Upper lobe of left lung (tissue), 6 donors: Measurements from ENCODE around the gene MAGEA9B. TPM values are rescaled to one million over a fixed set of nuclear protein-coding genes. Genes with fewer than 3 reads are reported as not detected.
"Not testable (repeated sequence)": the region's sequence is repeated elsewhere in the genome, so short reads cannot be mapped to it uniquely, and the experiment has no call there.

Experiments used
- ATAC-seq, 2 donors: fragments of 200-7000 bp; cut with Tn5 transposase; one replicate each; pipeline ENCODE4 v1.9.1; 2022; ENCODE audit warnings: mild to moderate bottlenecking in 2 of 2, moderate library complexity in 2 of 2; ENCODE audit not compliant: low FRiP score in 2 of 2
- DNase-seq, 2 donors: peaks; one replicate each; pipeline ENCODE4 v3.0.0-alpha.2; 2019 to 2020
- H3K27ac ChIP-seq, 4 donors: fragments of 200-600 bp; sonication (generic); one replicate each; pipeline ENCODE4 v1.5.1; 2016 to 2019
- H3K27me3 ChIP-seq, 4 donors: fragments of 200-600 bp; sonication (generic); one replicate each; pipeline ENCODE4 v1.5.1; 2017 to 2019
- H3K36me3 ChIP-seq, 4 donors: fragments of 200-600 bp; sonication (generic); one replicate each; pipeline ENCODE4 v1.5.1; 2016 to 2019
- H3K4me1 ChIP-seq, 4 donors: fragments of 200-600 bp; sonication (generic); one replicate each; pipeline ENCODE4 v1.5.1; 2018 to 2019
- H3K4me3 ChIP-seq, 4 donors: fragments of 200-600 bp; sonication (generic); one replicate each; pipeline ENCODE4 v1.5.1; 2017 to 2019; ENCODE audit warnings: mild to moderate bottlenecking in 2 of 4, moderate library complexity in 1 of 4
- H3K9me3 ChIP-seq, 4 donors: fragments of 200-600 bp; sonication (generic); one replicate each; pipeline ENCODE4 v1.5.1; 2018 to 2019
- EP300 ChIP-seq, 4 donors: sonication (generic); formaldehyde crosslinking; IDR thresholded peaks; one replicate each; pipeline ENCODE4 v1.5.1; 2017; ENCODE audit warnings: antibody characterized with exemption in 4 of 4, control low read depth in 2 of 4
- POLR2A ChIP-seq, 4 donors: fragments of 450-650 bp; IDR thresholded peaks; one replicate each; pipeline ENCODE4 v1.5.1; 2016 to 2017; ENCODE audit warnings: antibody characterized with exemption in 4 of 4, mild to moderate bottlenecking in 2 of 4
- POLR2AphosphoS5 ChIP-seq, 2 donors: sonication (generic); formaldehyde crosslinking; IDR thresholded peaks; one replicate each; pipeline ENCODE4 v1.5.1; 2017; ENCODE audit warnings: antibody characterized with exemption in 2 of 2
- WGBS, 2 donors: methylation state at CpG; one replicate each; pipeline ENCODE4 v1.1.5; 2017 to 2018; 5-methylcytosine and 5-hydroxymethylcytosine counted together
- total RNA-seq, 6 donors: library from RNA; depleted of rRNA in 4 of 6; stranded (reverse); fragments of >200 nt in 4 of 6; gene quantifications; one replicate each; pipeline versions ENCODE4 v1.1.0 to v1.2.1, GENCODE V29; 2016 to 2021
- TF ChIP-seq, protein P1 (sequence below), 6 experiments: fragments of 450-650 bp in 4 of 6; fragments of 200-600 bp in 2 of 6; sonication (generic) in 2 of 6; IDR thresholded peaks; one replicate each; pipeline ENCODE4 v1.5.1; 2016 to 2019; ENCODE audit warnings: antibody characterized with exemption in 6 of 6
- donor health status: DM: no; HTN: no; CAD: no; lungs with moderate emphysema.
- donor health status: DM: no; HTN: yes; CAD: no; lungs with severe emphysema.

MAGEA9B gene
- total RNA-seq, 6 donors from 2014 or later: not detected

DNA sequence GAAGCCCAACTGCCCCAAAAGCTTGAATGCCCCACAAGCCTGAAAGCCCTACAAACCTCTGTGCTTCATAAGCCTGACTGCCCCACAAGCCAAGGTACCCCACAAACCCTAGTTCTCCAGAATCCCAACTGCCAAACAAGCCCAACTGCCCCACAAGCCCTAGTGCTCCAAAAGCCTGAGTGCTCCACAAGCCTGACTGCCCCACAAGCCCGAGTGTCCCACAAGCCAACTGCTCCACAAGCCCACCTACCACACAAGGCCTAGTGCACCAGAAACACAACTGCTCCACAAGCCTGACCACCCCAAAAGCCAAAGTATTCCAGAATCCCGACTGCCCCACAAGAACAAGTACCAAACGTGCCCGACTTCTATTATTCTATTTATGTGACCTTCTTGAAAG lies 23.9 kb downstream of the MAGEA9B start:
- no peak for DNase-seq
- Histone ChIP-seq H3K36me3 (no peaks in the 10 kb centered on the region), H3K4me3 (no peak overlapping the region), H3K27ac (no peak overlapping the region), H3K4me1 (no peaks in the 10 kb centered on the region), H3K9me3 (no peaks in the 10 kb centered on the region), H3K27me3 (no peaks in the 10 kb centered on the region)
- ATAC-seq: no peak
- no peak for TF ChIP-seq POLR2A (IDR thresholded peaks at IDR 0.05)
- TF ChIP-seq EP300 (IDR thresholded peaks at IDR 0.05): no peak
- TF ChIP-seq, protein P1, sequence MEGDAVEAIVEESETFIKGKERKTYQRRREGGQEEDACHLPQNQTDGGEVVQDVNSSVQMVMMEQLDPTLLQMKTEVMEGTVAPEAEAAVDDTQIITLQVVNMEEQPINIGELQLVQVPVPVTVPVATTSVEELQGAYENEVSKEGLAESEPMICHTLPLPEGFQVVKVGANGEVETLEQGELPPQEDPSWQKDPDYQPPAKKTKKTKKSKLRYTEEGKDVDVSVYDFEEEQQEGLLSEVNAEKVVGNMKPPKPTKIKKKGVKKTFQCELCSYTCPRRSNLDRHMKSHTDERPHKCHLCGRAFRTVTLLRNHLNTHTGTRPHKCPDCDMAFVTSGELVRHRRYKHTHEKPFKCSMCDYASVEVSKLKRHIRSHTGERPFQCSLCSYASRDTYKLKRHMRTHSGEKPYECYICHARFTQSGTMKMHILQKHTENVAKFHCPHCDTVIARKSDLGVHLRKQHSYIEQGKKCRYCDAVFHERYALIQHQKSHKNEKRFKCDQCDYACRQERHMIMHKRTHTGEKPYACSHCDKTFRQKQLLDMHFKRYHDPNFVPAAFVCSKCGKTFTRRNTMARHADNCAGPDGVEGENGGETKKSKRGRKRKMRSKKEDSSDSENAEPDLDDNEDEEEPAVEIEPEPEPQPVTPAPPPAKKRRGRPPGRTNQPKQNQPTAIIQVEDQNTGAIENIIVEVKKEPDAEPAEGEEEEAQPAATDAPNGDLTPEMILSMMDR (IDR thresholded peaks at IDR 0.05): no peak
- TF ChIP-seq POLR2AphosphoS5 (IDR thresholded peaks at IDR 0.05): no peak
- WGBS, 2 donors: 86 to 94% methylated on average over 3 to 4 of the region's 4 CpGs

DNA sequence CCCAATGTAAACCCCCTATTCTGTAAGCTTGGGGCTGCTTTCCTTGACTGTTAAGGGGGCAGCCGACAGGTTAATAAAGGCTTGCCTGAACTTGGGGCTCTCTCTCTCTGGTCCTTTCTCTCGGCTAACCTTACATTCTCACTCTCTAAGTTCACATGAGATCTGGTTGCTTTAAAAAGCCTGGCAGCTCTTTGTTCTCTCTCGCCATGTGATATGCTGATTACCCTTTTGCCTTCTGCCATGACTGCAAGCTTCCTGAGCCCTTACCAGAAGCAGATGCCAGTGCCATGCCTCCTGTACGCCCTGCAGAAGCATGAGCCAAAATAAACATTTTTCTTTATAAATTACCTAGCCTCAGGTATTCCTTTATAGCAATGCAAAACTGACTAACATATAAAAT lies 32.0 kb downstream of the MAGEA9B start:
- WGBS, 2 donors: no CpG with 5 or more reads among the region's 4 CpGs
- not testable (repeated sequence) for DNase-seq

DNA sequence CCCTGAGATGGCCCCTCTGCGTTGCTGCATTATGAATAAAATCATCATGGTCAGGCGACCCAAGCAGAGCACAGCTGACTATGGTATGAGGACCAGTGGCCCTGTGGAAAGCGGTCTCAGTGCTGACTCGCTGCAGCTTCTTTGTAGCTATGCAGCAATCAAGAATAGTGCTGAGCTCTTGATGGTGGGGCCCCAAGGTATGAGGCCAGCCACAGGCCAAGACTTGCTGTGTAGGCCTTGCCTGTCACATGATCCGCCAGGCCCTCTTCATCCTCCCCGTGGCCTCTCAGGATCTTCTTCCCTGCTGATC lies 35.4 kb downstream of the MAGEA9B start:
- WGBS, 2 donors: 92% methylated on average over 2 of the region's 6 CpGs; no CpG with 5 or more reads in 1 of the 2 donors
- DNase-seq, H3K27me3 ChIP-seq, H3K4me3 ChIP-seq, ATAC-seq, H3K4me1 ChIP-seq, H3K27ac ChIP-seq, H3K36me3 ChIP-seq, H3K9me3 ChIP-seq: not testable (repeated sequence)

More for the DNA sequence above, 32.0 kb downstream of the MAGEA9B start:
- not testable (repeated sequence) for H3K27me3 ChIP-seq, ATAC-seq, H3K9me3 ChIP-seq, H3K4me1 ChIP-seq, H3K27ac ChIP-seq, H3K4me3 ChIP-seq, H3K36me3 ChIP-seq

DNA sequence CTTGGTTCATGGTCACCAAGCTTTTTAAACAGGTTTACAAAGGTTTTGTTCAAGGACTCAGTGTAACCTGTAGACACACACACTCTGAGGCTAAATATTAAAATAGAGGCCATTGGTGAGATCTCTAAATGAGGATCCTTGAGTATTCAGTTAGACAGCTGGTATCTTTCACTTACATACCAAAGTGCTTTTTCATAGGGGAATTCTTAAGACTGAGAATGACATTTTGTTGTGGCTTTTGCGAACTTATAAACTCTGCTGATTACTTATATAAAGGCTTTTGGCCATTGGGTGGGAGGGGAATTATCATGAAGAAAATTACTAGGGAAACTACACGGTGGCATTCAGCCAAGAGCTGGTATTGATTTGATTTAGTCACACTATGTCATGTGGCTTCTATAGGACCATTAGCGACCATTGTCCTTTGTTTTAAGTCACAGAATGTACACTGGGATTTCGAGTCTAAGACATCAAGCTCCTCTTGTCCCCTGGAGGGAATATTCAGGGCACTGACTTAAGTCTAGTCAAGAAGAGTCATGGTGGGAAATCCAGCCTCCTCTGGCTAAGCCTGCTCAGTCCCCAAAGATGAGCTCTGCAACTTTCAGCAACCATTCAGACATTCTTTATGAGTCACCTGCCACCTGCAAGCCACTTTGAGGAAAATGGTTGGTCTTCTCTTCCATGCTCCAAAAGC lies 35.9 kb downstream of the MAGEA9B start:
- DNase-seq, H3K4me3 ChIP-seq: not testable (repeated sequence)

DNA sequence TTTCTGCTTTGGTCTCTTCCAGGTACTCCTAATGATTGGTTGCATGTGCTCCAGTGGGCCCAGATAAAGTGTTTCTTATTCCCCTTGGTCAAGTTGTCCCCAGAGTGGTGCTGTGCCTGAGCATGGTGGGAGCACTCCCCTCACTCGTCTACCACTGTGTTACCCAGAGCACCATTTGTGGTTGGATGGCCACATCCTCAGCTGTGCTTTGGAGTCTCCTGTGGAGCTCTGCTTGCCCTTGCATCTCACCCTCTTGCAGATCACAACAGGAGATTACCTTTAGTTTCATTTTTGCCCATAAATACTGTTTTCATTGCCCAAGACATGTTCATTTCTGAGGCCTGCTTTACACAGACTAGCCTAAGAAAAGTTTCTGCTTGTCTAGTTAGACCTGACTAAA lies 36.8 kb downstream of the MAGEA9B start:
- DNase-seq: not testable (repeated sequence)

More for the DNA sequence above, 35.9 kb downstream of the MAGEA9B start:
- H3K27me3 ChIP-seq, ATAC-seq, H3K27ac ChIP-seq, H3K4me1 ChIP-seq, H3K36me3 ChIP-seq, H3K9me3 ChIP-seq: not testable (repeated sequence)
- WGBS, 2 donors: no CpG with 5 or more reads among the region's 4 CpGs

DNA sequence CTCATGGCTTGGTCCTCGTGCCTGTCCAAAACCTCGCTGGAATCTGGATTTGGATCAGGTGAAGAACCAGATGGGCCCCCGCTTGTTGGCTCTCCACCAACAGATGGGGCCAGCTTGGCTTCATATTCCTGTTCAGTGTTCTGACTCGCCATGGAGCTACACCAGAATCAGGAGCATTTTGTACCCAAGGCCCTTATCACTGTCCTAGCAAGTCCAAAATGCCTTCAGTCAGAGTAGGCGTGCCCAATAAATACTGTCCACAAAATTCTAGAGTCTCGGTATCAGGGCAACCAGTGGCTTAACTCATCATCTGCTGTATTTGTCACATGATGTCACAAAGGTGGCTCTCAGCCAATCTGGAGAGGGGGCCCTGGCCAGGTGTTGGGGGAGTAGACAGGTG lies 37.6 kb downstream of the MAGEA9B start, which contains the start of gene HSFX3:
TSS of gene HSFX3 (minus strand) at position 224 of the 400 bp plus-strand sequence. CDS start at position 152, 72 bp downstream.
- H3K9me3 ChIP-seq, ATAC-seq, DNase-seq, H3K27ac ChIP-seq, H3K4me3 ChIP-seq, H3K4me1 ChIP-seq, H3K36me3 ChIP-seq, H3K27me3 ChIP-seq: not testable (repeated sequence)
- WGBS, 2 donors: 100% methylated on average over 1 of the region's 6 CpGs; no CpG with 5 or more reads in 1 of the 2 donors

More for the DNA sequence above, 36.8 kb downstream of the MAGEA9B start:
- H3K9me3 ChIP-seq, H3K36me3 ChIP-seq, H3K4me3 ChIP-seq, H3K4me1 ChIP-seq, H3K27me3 ChIP-seq, H3K27ac ChIP-seq, ATAC-seq: not testable (repeated sequence)
- WGBS, 2 donors: 67 to 100% methylated on average over 1 of the region's 1 CpG

DNA sequence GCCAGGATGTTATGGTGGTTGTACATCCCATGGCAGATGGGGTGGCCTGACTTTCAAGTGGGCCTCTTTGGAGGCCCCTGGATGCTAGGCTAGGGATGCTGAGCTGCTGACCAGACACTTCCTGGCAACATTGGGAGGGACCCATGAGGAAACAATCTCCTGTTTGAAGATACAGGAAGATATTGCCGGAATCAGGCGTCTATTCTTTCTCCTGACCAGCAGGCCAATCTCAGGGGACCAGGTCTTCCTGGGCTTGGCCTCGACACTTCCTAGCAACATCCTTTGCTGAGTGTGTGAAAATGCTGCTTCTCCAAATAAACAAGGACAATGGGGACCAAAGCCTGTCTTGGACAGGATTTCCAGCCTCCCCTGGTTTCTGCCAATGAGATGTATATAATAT lies 39.5 kb downstream of the MAGEA9B start:
- not testable (repeated sequence) for H3K36me3 ChIP-seq, DNase-seq, ATAC-seq, H3K4me1 ChIP-seq, H3K9me3 ChIP-seq, H3K27me3 ChIP-seq, H3K27ac ChIP-seq, H3K4me3 ChIP-seq
- 40% methylated on average over 1 of the region's 3 CpGs; no CpG with 5 or more reads in 1 of the 2 donors for WGBS, 2 donors

DNA sequence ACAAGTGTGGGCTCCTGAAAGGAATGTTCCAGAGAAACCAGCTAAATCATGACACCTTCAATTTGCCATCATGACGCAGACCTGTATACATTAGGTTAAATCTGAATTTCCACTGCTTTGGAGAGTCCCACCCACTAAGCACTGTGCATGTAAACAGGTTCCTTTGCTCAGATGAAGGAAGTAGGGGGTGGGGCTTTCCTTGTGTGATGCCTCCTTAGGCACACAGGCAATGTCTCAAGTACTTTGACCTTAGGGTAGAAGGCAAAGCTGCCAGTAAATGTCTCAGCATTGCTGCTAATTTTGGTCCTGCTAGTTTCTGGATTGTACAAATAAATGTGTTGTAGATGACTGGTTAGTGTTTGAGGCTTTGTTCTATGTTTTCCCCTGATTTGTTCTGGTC lies 40.3 kb downstream of the MAGEA9B start:
- not testable (repeated sequence) for ATAC-seq, H3K27ac ChIP-seq, H3K36me3 ChIP-seq, DNase-seq, H3K9me3 ChIP-seq, H3K4me1 ChIP-seq, H3K27me3 ChIP-seq, H3K4me3 ChIP-seq
- 71 to 83% methylated on average over 1 of the region's 1 CpG for WGBS, 2 donors

DNA sequence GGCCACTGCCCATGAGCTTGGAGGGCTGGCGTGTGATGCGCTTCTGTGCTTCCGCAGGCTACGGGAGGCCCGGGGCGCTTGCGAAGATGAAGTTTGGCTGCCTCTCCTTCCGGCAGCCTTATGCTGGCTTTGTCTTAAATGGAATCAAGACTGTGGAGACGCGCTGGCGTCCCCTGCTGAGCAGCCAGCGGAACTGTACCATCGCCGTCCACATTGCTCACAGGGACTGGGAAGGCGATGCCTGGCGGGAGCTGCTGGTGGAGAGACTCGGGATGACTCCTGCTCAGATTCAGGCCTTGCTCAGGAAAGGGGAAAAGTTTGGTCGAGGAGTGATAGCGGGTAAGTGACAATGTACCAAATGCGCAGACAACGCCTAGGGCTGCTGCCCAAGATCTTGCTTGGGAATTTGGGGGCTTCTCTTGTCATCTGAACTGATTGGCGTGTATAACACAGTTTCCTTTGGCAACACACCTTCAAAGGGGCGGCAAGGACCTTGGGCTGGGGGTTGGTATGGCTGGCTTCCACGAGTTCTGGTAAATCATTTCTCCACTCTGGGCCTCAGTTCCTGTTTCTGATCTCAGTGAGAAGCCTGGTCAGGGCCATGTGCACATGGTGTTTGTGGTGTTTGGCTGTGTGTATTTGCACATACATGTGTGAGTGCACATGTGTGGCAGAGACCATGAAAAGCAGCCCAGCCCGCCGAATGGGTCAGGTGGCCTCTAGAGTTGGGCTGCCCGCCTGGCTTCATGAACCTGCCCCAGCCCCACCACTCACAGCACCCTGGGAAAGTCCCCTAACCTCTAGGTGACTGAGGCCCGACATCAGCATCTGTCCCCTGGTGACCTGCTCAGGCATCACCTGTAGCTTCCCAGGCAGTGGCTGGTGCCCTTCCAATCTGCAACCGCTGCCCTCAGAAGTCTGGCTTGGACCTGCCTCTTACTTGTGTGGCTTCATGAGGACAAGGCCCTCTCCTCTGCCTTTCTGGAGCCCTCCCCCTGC lies 41.4 kb downstream of the MAGEA9B start:
- H3K4me1 ChIP-seq, H3K4me3 ChIP-seq, DNase-seq, H3K27me3 ChIP-seq, H3K36me3 ChIP-seq, H3K9me3 ChIP-seq, ATAC-seq, H3K27ac ChIP-seq: not testable (repeated sequence)
- 76 to 86% methylated on average over 10 to 20 of the region's 29 CpGs for WGBS, 2 donors
